GDM1 (cell line): ENCODE data around the gene AASDHPPT.

Experiments used
- DNase-seq: peaks from one replicate; lab custom pipeline; 2025; lab: John Stamatoyannopoulos, UW

AASDHPPT gene

GRCh38 chr11:106086850-106087249, 9.4 kb downstream of the AASDHPPT start:
- DNase-seq: no peak

GRCh38 chr11:106087815-106088435, 10.5 kb downstream of the AASDHPPT start:
- DNase-seq: no peak

GRCh38 chr11:106088896-106089295, 11.4 kb downstream of the AASDHPPT start:
- DNase-seq: no peak

GRCh38 chr11:106091480-106092123, 14.1 kb downstream of the AASDHPPT start:
- DNase-seq: no peak

GRCh38 chr11:106092446-106092845, 15.0 kb downstream of the AASDHPPT start:
- DNase-seq: no peak

GRCh38 chr11:106098893-106099553, 21.6 kb downstream of the AASDHPPT start:
- DNase-seq: no peak

- DNase-seq: no peak
Observed at GRCh38 chr11:106101370-106101769, 23.9 kb downstream of the AASDHPPT start.

GRCh38 chr11:106101819-106102218, 24.4 kb downstream of the AASDHPPT start:
- no peak for DNase-seq

- DNase-seq: no peak
Observed at GRCh38 chr11:106105986-106106385, 28.5 kb downstream of the AASDHPPT start.

GRCh38 chr11:106121570-106122320, 44.3 kb downstream of the AASDHPPT start:
- no peak for DNase-seq

- DNase-seq: no peak
Observed at GRCh38 chr11:106127604-106128003, 50.1 kb downstream of the AASDHPPT start.

- DNase-seq: no peak
Observed at GRCh38 chr11:106128740-106129139, 51.3 kb downstream of the AASDHPPT start.

GRCh38 chr11:106131998-106132397, 54.5 kb downstream of the AASDHPPT start:
- DNase-seq: no peak

GRCh38 chr11:106132582-106133354, 55.3 kb downstream of the AASDHPPT start:
- DNase-seq: no peak

GRCh38 chr11:106133529-106133928, 56.1 kb downstream of the AASDHPPT start:
- DNase-seq: no peak

GRCh38 chr11:106137061-106137460, 59.6 kb downstream of the AASDHPPT start:
- DNase-seq: no peak

- no peak for DNase-seq
Observed at GRCh38 chr11:106137758-106138157, 60.3 kb downstream of the AASDHPPT start.
